Measurements from ENCODE around the gene PIK3R3. TPM values are rescaled to one million over a fixed set of nuclear protein-coding genes. Genes with fewer than 3 reads are reported as not detected.

The PIK3R3 gene
- total RNA-seq, 1 donor: 14.2 TPM

DNA sequence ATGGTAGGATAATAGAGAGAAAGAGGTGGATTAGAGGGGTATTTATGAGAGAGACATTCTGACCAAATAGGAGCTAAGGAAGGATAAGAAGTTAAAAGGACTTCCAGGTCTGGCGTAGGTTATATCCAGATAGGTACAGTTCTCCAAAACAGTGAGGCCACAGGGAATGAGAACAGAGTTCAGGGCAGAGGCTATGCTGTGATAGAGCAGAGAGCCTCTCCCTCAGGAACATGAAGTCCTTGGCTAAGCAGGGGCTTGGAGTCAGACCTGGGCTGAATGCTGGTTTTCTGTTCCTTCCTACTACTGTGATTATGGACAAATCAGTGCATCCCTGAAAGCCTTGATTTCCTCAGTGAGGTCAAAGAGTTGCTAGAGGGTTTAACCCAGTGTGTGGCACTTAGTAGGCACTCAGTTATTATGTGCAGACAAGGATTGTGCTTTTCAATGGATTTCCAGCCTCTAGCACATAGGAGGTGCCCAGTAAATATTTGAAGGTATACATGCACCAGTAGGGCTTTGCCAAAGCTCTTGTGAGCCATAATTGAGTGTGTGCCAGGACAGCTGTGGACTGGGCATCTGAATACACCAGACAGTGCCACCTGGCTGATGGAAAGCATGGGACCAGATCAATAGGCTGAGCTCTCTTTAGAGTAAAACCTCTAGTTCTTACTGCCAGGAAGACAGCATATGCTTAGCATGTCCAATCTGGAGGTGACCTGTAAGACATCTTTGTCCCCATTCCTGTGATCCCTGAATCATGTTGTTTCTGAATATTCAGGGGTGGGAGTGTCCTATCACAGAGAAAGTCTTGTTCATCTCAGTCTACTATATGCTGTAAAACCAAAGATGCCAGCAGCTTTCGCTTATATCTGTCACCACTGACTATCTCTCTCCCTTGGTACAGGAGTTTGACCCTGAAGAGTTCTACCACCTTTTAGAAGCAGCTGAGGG, 111.1 kb downstream of the PIK3R3 start:
- H3K4me3 ChIP-seq (ENCODE audit: low read depth, low read length): no peak overlapping the region
- DNase-seq (ENCODE audit: low read depth): no peak
- TF ChIP-seq, protein P1, sequence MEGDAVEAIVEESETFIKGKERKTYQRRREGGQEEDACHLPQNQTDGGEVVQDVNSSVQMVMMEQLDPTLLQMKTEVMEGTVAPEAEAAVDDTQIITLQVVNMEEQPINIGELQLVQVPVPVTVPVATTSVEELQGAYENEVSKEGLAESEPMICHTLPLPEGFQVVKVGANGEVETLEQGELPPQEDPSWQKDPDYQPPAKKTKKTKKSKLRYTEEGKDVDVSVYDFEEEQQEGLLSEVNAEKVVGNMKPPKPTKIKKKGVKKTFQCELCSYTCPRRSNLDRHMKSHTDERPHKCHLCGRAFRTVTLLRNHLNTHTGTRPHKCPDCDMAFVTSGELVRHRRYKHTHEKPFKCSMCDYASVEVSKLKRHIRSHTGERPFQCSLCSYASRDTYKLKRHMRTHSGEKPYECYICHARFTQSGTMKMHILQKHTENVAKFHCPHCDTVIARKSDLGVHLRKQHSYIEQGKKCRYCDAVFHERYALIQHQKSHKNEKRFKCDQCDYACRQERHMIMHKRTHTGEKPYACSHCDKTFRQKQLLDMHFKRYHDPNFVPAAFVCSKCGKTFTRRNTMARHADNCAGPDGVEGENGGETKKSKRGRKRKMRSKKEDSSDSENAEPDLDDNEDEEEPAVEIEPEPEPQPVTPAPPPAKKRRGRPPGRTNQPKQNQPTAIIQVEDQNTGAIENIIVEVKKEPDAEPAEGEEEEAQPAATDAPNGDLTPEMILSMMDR (IDR thresholded peaks at IDR 0.05; ENCODE audit: insufficient read depth, low read depth, low read length): no peak

DNA sequence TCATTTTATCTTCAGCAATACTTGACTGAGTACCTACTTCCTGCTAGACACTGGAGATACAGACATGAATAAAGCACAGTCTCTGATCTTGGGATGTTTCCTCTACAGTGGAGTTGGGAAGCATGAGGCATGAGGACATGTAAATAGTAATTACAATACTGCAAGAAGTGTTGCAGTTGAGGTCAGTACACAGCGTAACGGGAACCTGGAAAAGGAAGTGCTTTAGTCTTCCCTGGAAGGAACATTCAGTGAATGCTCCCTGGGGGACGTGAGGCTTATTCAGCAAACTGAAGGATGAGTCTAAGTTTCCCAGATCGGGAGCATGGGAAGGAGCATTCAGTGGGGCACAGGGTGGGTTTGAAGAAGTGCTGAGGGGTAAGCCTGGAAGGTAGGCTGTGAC, 112.4 kb downstream of the PIK3R3 start:
- DNase-seq (ENCODE audit: low read depth): no peak
- TF ChIP-seq, protein P1 (IDR thresholded peaks at IDR 0.05; ENCODE audit: insufficient read depth, low read depth, low read length): no peak
- H3K4me3 ChIP-seq (ENCODE audit: low read depth, low read length): no peak overlapping the region

DNA sequence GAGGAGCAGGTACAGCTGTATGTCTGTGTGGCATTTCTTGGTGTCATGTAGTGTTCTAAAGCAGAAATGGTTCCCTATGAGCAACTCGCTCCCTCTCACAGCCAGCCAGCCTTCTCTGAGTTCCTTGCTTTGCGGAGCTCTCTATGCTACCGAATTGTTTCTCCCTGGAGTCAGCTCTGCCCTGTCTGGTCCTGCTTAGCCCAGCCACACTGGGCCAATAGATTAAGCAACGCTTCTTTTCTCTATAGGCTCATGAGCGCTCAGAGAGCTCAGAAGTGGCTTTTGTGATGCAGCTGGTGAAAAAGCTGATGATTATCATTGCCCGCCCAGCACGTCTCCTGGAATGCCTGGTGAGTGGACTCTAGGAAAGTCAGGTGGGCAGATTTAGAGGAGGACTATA, 113.1 kb downstream of the PIK3R3 start:
- no peak for DNase-seq (ENCODE audit: low read depth)
- TF ChIP-seq, protein P1 (IDR thresholded peaks at IDR 0.05; ENCODE audit: insufficient read depth, low read depth, low read length): no peak

DNA sequence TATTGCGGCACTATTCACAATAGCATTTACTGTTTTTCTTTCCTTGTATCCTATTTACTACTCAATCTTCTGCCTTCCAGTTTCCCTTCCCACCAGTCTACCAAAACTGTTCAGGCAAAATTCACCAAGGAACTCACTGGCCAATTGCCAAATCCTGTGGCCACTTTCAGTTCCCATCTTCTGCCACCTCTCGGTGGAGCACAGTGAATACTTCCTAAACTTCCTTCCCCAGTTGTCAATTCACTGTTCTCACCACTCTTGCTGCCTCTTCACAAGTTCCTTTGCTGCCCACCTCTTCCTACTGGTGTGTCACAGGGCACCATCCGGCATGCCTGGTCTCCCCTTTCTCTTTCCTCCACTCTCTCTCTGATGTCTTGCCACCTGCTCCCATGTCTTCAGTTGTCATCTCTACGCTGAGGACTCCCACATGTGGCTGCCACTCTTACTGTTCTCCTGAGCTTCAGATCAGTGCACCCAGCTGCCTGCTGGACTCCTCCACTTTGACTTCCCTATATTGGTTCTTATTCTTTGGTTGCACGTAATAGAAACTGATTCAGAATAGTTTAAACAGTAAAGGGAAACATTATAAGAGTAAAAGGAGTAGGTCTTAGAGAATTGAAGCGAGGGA, 114.4 kb downstream of the PIK3R3 start:
- DNase-seq (ENCODE audit: low read depth): no peak
- TF ChIP-seq, protein P1 (IDR thresholded peaks at IDR 0.05; ENCODE audit: insufficient read depth, low read depth, low read length): no peak
- no peak overlapping the region for H3K4me3 ChIP-seq (ENCODE audit: low read depth, low read length)

More for the DNA sequence above, 113.1 kb downstream of the PIK3R3 start:
- no peak overlapping the region for H3K4me3 ChIP-seq (ENCODE audit: low read depth, low read length)

DNA sequence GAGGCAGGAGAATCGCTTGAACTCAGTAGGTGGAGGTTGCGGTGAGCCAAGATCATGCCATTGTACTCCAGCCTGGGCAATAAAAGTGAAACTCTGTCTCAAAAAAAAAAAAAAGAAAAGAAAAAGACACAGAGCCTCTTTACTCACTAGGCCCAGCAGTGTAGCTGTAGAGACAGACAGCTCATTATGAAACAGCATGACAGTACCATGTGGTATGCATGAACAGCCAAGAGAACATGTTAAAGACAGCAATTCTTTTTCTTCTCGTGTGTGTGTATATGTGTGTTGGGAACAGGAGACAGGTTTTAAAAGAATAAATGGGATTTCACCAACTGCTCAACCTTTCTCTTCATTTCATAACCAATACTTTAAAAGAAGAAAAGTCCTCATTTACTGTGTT, 118.8 kb downstream of the PIK3R3 start:
- DNase-seq (ENCODE audit: low read depth): no peak
- TF ChIP-seq, protein P1 (IDR thresholded peaks at IDR 0.05; ENCODE audit: insufficient read depth, low read depth, low read length): no peak

DNA sequence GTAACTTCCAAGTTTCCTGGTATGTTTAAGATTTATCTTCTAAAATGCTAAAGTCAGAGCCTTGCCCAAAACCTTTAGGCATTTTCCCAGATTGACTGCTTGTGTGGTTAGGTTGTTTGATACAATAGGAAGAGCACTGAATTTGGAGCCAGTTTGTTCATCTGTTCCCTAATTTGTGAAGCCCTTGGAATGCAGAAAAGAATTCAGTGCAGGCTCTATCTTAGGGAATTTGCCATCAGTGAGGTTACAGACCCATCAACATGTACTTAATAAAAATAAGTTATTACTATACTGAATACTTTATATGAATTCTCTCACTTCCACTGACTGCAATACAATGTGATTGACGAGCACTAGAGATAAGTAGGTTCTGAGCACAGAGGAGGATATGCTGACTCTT, 120.2 kb downstream of the PIK3R3 start:
- TF ChIP-seq, protein P1 (IDR thresholded peaks at IDR 0.05; ENCODE audit: insufficient read depth, low read depth, low read length): no peak

More for the DNA sequence above, 118.8 kb downstream of the PIK3R3 start:
- H3K4me3 ChIP-seq (ENCODE audit: low read depth, low read length): no peak overlapping the region

More for the DNA sequence above, 120.2 kb downstream of the PIK3R3 start:
- no peak for DNase-seq (ENCODE audit: low read depth)
- H3K4me3 ChIP-seq (ENCODE audit: low read depth, low read length): no peak overlapping the region
